HUDEP-2 (cell line): ENCODE measurements around the gene CLDN17.

ENCODE experiments used
- DNase-seq, 76 experiments: peaks; one replicate each; lab custom pipeline; 2025; ENCODE audit not compliant: unreplicated experiment in 76 of 76; lab: John Stamatoyannopoulos, UW

The CLDN17 gene, protein sequence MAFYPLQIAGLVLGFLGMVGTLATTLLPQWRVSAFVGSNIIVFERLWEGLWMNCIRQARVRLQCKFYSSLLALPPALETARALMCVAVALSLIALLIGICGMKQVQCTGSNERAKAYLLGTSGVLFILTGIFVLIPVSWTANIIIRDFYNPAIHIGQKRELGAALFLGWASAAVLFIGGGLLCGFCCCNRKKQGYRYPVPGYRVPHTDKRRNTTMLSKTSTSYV

DNA sequence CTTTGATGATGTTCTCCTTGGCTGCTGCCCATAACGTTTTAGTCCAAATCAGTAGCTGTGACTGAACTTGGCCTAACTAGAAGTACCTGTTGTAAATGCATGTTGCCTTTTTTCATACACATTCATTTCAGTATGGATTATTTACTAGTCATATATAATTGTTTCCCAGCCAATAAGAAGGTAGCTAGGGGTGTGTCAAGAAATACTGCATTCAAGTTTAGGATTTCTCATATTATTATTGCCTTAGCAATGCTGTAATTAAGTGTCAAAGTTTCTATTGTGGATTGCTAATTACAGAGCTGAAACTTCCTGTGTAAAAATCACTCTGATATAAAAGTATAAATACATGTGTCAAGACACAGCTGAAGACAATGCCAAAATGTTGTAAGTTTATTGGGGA is at the start of gene CLDN17:
Gene CLDN17, minus strand, starts transcription at position 101 of the 400 bp plus-strand sequence. CDS start 188 bp downstream, outside the sequence.
- no peak for DNase-seq

DNA sequence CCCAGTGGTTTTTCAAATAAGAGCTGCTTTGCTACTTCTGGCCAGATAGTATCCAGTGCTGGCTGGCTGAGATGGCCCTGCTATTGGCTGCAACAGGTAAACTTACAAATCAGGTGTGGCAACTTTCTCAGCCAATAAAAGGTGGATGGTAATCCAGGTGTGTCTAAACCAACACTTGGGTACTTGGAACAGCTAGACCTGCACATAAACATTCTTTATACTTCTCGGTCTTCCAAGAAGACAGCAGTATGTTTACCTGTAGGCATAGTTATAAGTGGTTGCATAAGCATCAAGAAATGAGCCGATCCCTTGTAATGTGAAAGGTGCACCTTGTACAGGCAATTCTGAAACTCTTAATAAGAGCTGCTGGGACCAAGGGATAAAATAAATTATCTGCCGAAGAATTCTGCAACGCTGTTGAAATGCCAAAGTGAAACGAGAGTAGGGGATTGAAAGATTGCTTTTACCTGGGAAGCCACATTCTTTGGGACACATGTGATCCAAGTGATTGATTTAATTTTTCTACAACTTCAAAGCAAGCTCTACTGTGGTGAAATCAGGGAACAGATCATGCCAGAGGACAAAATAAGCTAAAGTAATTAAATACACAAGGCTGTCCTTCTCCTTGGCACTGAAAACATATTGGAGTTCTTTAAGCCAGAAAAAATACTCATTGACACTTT is 49.6 kb upstream of the CLDN17 start, which contains the start of gene CLDN8:
Gene CLDN8, minus strand, starts transcription at position 57 of the 683 bp plus-strand sequence. CDS start 172 bp downstream, outside the sequence.
- DNase-seq: no peak

DNA sequence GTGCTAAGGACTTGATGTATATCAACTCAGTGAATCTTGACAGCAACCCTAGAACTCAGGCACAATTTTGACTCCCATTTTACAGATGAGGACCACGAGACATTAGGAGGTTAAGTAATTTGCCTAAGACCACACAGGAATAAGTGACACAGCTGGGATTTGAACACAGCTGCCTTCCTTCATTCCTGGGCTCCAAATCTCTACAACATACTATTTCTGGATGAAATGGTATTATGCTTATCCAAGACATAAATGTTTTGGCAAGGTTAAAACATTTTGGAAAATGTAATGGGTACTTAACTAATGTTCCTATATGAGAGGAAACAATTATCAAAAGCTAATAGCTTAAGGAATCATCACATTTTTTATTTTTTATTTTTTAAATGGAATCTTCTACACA is 44.5 kb upstream of the CLDN17 start:
- no peak for DNase-seq

DNA sequence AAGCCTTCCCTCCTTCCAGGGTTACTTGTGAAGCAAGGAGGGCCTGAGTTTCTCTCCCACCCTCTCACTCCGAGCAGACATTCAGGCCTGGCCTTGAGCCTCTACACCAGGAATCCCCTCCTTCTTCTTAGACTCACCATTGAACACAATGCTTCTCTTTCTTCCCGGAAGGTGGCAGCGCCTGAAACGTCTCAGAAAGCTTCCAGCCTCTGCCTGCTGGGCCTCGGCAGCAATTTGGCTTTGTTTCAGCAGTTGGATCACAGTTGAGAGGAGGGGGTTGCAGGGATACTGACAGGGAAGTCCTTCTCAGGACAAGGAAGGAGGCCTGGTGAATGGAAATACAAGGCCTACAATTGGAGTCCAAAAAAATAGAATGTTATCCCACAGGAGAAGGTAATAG is 43.0 kb upstream of the CLDN17 start:
- DNase-seq: peak in 1 of 76 experiments; percentile 16

DNA sequence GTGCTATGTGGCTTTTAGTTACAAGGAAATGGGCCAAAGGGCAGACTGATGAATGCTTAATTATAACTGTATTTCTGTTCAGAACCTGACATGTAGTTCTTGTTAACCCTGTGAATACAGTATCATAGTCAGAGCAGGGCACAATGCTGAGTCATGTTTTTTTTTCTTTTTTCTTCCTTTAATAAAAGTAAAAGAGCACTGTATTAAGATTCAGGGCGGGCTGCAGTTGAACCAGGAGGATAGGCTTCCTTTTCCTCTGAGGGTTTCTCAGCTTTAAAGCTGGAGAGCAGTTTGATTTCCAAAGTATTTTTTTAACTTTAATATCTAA is 40.6 kb upstream of the CLDN17 start:
- DNase-seq: no peak

DNA sequence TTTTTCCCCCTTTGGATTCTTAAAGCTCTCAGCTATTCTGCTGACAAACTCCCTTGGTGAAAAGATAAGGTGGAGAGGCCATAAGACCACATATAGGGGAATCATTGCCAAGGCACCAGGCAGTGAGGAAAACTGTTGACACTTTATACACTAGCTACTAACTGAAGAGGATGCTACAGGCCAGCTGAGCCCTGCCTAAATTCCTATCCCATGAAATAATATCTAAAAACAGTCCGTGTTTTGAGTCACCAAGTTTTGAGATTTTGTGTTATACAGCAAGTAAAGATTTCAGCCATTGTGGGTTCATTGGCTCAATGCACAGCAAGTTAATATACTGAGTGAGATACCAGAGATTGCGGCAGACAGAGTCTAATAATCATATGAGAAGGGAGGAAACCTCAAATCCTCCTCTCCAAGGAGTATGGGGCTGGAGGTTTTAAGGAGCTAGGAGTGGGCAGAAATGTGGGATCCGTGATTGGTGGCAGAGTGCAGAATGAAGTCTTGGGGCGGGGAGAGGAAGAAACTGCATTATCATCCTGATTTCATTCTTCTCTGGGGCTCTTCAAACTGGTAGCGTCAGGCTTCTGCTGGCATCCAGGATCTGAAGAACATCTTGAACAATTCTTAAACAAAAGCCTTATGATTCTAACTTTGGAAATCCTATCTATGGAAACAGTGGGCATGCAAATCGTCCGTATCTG is 40.1 kb upstream of the CLDN17 start:
- DNase-seq: no peak

DNA sequence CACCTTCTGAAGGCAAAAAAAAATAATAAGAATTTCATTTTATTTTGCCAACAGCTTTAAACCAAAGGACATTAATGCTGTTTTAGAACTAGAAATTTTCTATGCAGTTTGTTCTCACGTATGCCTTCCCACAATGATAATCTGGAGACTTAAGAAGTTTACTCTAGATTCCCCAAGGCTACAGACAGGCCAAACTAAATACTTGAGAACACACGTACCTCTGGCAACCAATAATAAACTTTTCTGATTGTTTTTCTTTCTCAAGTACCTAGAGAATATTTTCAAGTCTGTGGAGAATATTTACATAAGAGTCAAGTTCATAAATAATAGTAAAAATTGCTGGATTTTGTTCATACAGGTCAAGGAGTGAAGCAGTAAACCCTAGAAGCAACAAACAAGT is 33.4 kb upstream of the CLDN17 start:
- DNase-seq: no peak

DNA sequence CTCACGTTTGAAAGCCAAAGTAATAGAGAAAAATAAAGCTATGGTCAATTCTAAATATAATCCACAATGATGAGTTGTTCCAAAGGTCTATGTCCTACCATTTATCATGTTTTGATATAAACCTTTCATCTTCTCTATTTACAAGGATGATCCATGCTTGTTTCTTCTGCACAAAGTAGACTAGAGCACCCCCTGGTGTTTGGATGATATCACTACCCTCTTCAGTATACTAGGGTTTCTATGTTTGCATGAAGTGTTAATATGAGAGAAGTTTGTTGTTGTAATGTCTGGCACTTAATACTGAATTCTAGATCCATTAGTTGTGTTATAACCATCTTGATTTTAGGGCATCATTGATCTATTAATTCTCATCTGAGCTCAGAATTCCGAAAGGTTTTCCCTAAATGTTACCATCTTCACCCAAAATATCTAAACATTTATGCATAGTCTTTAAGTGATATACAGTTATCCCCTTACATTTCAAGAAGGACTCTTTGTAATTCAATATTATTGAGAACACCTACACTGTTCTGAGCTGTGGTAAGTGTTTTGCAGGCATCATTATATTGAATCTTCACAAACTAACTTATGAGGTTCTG is 28.2 kb upstream of the CLDN17 start:
- DNase-seq: peak in 24 of 76 experiments; percentile 1 to 63 (median 24)

DNA sequence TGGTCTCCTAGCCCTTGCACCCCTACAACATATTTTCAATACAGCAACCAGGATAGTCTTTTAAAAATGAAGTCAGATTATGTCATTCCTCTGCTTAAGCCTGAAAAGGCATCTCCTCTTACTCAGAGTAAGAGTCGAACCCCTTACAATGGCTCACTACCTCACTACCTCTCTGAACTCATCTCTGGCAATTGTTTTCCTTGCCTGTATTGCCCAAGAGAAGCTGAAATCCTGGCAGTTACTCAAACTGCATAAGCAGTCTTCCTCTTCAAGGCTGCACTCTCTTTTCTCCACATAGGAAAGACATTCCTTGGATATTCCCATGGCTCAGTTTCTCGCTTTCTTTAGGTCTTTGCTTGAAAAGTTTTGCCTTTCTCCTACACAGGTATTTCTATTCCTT is 26.6 kb upstream of the CLDN17 start:
- DNase-seq: no peak

DNA sequence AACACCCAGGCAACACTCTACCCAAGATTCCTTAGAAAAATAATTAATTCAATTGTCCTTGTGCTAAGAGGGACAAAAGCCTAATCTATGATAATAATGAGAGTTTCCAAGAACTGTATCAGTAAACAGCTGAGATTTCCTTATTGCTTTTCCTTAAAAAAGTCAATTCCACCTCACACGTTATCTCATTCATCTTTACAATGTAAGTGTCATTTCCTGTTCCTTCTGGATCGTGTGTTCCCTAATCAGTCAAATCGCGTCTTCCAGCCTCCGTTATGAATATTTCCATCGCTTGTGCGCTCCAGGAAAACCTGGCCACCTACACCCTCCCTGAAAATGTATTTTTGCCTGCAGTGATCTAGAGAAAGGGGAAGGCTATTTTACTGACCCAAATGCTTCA is 23.9 kb upstream of the CLDN17 start:
- DNase-seq: no peak

DNA sequence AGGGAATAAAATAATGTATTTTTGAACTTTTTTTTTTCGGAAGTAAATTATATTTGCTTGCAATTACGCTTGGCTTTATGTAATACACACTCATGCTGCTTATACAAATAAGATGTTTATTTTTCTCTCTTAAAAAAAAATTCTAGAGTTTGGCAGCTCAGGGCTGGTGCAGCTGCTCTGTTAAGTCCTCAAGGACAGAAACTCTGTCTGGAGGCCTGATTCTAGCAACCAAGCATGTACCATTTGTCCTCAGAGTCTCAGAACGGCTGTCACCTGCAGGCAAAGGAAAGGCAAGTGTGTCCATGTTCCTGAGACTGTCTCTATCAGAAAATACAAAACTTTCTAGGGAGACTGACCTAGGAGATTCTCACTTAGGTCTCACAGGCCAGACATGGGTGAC is 23.2 kb upstream of the CLDN17 start:
- DNase-seq: no peak

DNA sequence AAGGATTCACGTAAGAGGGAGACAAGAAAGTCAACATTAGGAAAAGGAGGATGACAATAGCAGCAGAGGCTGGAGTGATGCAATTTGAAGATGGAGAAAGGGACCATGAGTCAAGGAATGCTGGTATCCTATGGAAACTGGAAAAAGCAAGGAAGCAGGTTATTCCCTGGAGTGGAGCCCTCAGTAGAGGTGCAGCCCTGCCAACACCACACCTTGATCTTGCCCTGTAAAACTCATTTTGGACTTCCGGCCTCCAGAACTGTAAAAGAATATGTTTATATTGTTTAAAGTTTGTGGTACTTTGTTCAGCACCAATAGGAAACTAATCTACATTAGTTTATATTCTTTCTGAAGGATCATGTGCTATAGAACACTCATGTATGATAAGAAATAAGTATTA is 19.6 kb upstream of the CLDN17 start:
- DNase-seq: no peak

DNA sequence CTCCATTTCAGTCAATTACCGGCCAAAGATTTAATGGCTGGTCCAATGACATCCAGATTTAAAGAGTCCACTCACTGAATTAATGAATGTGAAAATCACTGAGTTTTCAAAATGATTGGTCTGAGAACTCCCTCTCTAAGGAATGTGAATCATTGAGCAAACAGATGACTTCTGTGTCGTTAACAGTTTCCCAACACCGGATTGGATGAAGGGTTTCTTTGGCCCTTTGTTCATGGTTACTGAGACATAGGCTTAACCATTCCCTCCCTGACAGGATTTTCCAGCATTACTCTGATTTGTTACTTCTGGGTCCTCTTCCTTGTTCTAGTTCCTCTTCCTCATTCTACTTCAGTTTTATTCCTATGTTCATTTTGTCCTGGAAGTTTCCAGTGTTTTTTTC is 1.5 kb upstream of the CLDN17 start:
- DNase-seq: no peak

DNA sequence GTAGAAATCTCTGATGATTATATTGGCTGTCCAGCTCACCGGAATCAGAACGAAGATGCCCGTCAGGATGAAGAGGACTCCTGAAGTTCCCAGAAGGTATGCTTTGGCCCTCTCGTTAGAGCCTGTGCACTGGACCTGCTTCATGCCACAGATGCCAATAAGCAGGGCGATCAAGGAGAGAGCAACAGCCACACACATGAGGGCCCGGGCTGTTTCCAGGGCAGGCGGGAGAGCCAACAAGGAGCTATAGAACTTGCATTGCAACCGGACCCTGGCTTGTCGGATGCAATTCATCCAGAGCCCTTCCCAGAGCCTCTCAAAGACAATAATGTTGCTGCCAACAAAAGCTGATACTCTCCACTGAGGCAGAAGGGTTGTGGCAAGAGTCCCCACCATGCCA is 434 bp downstream of the CLDN17 start:
- no peak for DNase-seq

DNA sequence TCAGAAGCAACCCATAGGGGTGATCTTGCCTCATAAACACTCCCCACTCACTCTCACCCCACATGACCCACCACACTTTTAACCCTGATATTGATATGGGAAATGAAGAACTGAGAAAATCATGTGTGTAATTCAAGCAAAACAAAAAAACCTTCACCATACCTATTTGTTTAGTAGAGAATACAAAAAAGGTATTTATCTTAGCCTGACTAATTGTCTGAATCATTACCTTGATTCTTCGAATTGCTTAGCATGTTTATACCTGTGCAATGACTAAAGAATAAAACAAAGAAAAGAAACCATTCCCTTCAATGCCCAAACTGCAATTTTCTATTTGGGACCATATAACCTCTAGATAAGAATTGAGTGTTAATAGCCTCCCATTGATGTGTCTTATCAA is 1.8 kb downstream of the CLDN17 start:
- no peak for DNase-seq

DNA sequence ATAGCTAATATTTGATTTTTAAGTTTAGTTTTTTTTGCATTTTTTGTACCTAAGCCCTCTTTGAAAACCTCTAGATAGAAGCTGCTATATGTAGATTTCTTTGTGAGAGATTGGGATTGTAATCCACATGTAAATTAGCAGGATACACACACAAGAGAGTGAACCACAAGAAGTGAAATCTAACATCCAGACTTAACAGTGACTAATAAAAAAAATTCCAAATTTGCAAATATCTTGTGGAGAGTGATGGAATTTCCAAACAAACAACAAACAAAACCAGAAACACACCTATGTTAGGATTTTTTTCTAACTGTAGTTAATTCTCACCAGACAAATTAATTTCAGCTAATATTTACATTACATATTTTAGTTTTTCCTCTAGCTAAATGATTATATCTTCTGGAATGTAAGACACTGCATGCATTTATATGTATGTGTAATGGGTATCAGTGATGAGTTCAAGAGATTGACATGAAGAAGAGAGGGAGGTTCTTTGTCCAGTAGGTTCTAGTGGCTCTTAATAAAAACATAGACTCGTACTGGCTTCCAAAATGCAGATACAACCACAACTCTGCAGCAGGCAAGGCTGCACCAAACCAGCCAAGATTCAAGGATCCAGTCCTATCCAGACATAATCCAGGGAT is 12.8 kb downstream of the CLDN17 start:
- DNase-seq: no peak

DNA sequence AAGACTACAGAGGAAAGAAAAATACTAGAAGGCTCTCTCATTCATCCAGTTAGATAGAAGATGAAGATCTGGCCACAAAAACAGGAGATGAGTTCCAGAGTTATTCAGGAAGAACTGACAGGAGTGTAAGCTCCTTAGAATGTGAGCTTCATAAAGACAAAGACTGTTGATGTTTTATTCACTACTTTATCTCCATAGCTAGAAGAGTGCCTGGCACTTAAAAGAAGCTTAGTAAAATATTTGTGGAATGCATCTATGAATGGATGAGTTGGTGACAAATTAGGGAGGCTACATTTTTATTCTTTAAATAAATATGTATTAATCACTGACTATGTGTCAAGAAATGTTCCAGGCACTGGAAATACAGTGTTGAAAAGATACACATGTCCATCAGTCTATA is 13.8 kb downstream of the CLDN17 start:
- no peak for DNase-seq

DNA sequence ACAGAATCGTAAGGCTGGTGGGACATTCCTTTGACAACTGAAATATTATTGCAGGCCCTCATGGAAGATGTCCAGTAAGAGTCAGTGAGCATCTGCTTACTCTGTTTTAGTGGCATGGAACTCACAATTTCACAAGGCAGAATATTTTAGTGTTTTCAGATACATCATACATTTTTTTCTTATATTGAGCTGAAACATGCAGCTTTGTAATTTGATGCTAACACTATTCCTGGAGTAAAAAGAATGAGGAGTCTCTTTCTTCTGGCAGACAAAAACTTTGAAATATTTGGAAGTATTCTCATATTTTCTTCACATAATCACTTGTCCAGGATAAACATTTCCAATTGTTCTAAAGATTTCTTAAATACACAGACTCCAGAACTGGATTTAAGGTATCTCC is 17.7 kb downstream of the CLDN17 start:
- DNase-seq: no peak

DNA sequence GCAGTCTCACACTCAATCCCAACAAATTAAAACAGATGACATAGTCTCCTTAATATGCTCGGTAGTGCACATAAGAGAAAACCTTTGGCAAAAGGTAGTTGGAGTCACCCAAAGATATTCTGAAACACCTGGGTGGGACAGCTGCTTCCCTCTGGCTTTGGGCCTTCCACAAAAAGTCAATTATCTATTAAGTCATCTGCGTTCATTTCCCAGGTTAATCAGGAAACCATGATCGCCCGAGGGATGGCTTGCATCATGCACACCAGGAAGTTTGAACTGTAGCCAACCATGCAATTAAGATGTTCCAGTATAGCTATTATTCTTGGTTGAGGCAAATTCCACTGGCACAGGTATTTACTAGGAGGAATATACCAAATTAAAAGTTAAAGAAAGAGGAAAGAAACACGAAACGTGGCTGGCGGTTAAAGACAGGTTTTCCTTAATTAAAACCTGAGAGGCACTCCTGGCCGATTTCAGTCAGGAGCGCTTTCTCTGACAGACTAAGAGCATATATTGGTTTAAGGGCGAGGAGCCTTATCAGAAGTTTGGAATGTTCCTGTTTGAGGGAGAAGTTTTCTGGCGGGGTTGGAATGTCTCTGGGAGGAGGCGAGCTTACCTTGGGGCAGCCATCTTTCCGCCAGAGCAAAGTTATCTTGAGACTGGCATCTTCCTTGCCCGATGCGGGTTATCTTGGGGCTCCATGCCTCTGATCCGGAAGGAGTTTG is 19.9 kb downstream of the CLDN17 start:
- no peak for DNase-seq

DNA sequence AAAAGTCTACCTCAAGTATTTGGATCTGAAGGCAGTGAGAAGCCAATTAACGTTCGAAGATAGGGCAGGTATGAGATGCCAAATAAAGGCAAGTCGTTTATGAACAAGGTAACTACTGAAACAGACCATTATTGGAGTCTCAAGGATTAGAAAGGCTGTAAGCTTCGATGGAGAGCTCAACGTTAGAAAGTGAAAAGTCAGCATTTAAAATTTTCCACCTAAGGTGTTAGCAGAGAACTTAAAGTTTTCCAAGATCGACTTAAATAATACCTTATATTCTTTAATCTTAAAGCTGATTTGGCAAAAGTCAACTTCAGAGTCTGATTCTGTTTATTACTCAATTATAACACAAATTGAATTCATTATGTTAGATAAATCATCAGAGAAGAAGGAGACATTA is 28.1 kb downstream of the CLDN17 start:
- DNase-seq: no peak
